SK-N-SH (cell line): ENCODE measurements around the gene BRD1. TPM values are rescaled to one million over a fixed set of nuclear protein-coding genes. Genes with fewer than 3 reads are reported as not detected.

Source experiments
- CTCF ChIA-PET: fragments of 300-600, 350-600 bp; formaldehyde crosslinking; extraction: SDS; loops from one replicate; lab custom pipeline; 2021; lab: Yijun Ruan, JAX
- POLR2A ChIA-PET: fragments of 350-600 bp; sonication (Branson Sonifier 250); formaldehyde crosslinking; extraction: SDS; loops from one replicate; lab custom pipeline; 2020; ENCODE audit warnings: antibody characterized with exemption, inconsistent platforms; lab: Yijun Ruan, JAX
- DNase-seq: peaks from one replicate; pipeline ENCODE4 v3.0.0; 2012
- H2AFZ ChIP-seq: fragments of 200-600 bp; sonication (generic); 2 replicates; pipeline ENCODE4 v1.8.1; 2016; ENCODE audit warnings: antibody characterized with exemption, mild to moderate bottlenecking, low read depth
- H3F3A ChIP-seq: fragments of 200-600 bp; sonication (generic); replicated peaks from 2 replicates; pipeline ENCODE3; 2016; ENCODE audit warnings: antibody characterized with exemption, mild to moderate bottlenecking; ENCODE audit not compliant: insufficient read depth
- H3K27ac ChIP-seq, 2 experiments: fragments of 200-500 bp in 1 of 2; fragments of 200-600 bp in 1 of 2; sonication (Bioruptor generic) in 1 of 2; sonication (generic), shearing (Covaris generic) in 1 of 2; 2 replicates each; pipeline versions ENCODE4 v1.5.1 to v1.6.1; 2014 to 2016; ENCODE audit warnings: low read depth in 2 of 2, inconsistent platforms in 1 of 2, low read length in 1 of 2, mild to moderate bottlenecking in 1 of 2, mixed read lengths in 1 of 2
- H3K27me3 ChIP-seq: fragments of 200-600 bp; sonication (generic), shearing (Covaris generic); 2 replicates; pipeline ENCODE4 v1.6.1; 2016; ENCODE audit warnings: mixed run types; ENCODE audit not compliant: insufficient read depth
- H3K36me3 ChIP-seq, 2 experiments: fragments of 200-500 bp in 1 of 2; fragments of 200-600 bp in 1 of 2; sonication (Bioruptor generic) in 1 of 2; sonication (generic) in 1 of 2; replicated peaks in 1 of 2; 2 replicates each; pipeline versions ENCODE3 to v1.5.1; 2014 to 2016; ENCODE audit warnings: low read length in 1 of 2, mild to moderate bottlenecking in 1 of 2; ENCODE audit not compliant: insufficient read depth in 2 of 2, control insufficient read depth in 1 of 2
- H3K4me1 ChIP-seq, 2 experiments: fragments of 200-500 bp in 1 of 2; fragments of 200-600 bp in 1 of 2; sonication (Bioruptor generic) in 1 of 2; sonication (generic), shearing (Covaris generic) in 1 of 2; 2 replicates each; pipeline versions ENCODE4 v1.5.1 to v1.6.1; 2014 to 2016; ENCODE audit warnings: low read depth in 1 of 2, low read length in 1 of 2, mixed run types in 1 of 2; ENCODE audit not compliant: insufficient read depth in 2 of 2, control insufficient read depth in 1 of 2
- H3K4me2 ChIP-seq: fragments of 200-600 bp; sonication (generic), shearing (Covaris generic); 2 replicates; pipeline ENCODE4 v1.6.1; 2017; ENCODE audit warnings: mixed run types
- H3K4me3 ChIP-seq, 2 experiments: fragments of 200-500 bp in 1 of 2; fragments of 200-600 bp in 1 of 2; sonication (Bioruptor generic) in 1 of 2; sonication (generic), shearing (Covaris generic) in 1 of 2; 2 replicates each; pipeline versions ENCODE4 v1.5.1 to v1.8.1; 2014 to 2016; ENCODE audit warnings: low read depth in 2 of 2, inconsistent platforms in 1 of 2, low read length in 1 of 2, mild to moderate bottlenecking in 1 of 2, mixed read lengths in 1 of 2, moderate library complexity in 1 of 2
- H3K79me2 ChIP-seq: fragments of 200-600 bp; sonication (generic); 2 replicates; pipeline ENCODE4 v1.8.1; 2017; ENCODE audit warnings: mild to moderate bottlenecking; ENCODE audit not compliant: insufficient read depth
- H3K9ac ChIP-seq: fragments of 200-600 bp; sonication (generic); 2 replicates; pipeline ENCODE4 v1.6.1; 2017; ENCODE audit warnings: mixed run types
- H3K9me2 ChIP-seq: fragments of 200-600 bp; sonication (generic); 2 replicates; pipeline ENCODE4 v1.6.1; 2017; ENCODE audit warnings: mixed run types
- H3K9me3 ChIP-seq: fragments of 200-600 bp; sonication (generic); 2 replicates; pipeline ENCODE4 v1.6.1; 2017; ENCODE audit warnings: mixed run types, mild to moderate bottlenecking, moderate library complexity
- H4K20me1 ChIP-seq: fragments of 200-600 bp; sonication (generic); 2 replicates; pipeline ENCODE4 v1.6.1; 2017; ENCODE audit warnings: mild to moderate bottlenecking, mixed run types; ENCODE audit not compliant: insufficient read depth
- CHD2 ChIP-seq: fragments of 150-350 bp; IDR thresholded peaks from 2 replicates; pipeline ENCODE4 v1.6.1; 2018; ENCODE audit warnings: low read length; ENCODE audit not compliant: partially characterized antibody
- CTCF ChIP-seq: fragments of 200-600 bp; sonication (generic); IDR thresholded peaks from 2 replicates; pipeline ENCODE4 v1.6.1; 2017; ENCODE audit warnings: antibody characterized with exemption, mild to moderate bottlenecking, moderate library complexity
- FOSL2 ChIP-seq: IDR thresholded peaks from 2 replicates; pipeline ENCODE4 v1.4.0; 2012; ENCODE audit warnings: low read depth, mild to moderate bottlenecking, moderate library complexity, borderline replicate concordance
- FOXM1 ChIP-seq: IDR thresholded peaks from 2 replicates; pipeline ENCODE4 v1.4.0; 2012; ENCODE audit warnings: low read depth, mild to moderate bottlenecking
- GABPA ChIP-seq: IDR thresholded peaks from 2 replicates; pipeline ENCODE4 v1.4.0; 2012; ENCODE audit warnings: low read depth, mild to moderate bottlenecking
- GATA2 ChIP-seq: sonication (generic); formaldehyde crosslinking; IDR thresholded peaks from 2 replicates; pipeline ENCODE4 v1.5.0; 2020; ENCODE audit warnings: mild to moderate bottlenecking, missing genetic modification reagents
- JUND ChIP-seq: IDR thresholded peaks from 2 replicates; pipeline ENCODE4 v1.4.0; 2012
- MAX ChIP-seq: IDR thresholded peaks from 2 replicates; pipeline ENCODE4 v1.4.0; 2012; ENCODE audit warnings: low read depth
- MXI1 ChIP-seq: IDR thresholded peaks from 2 replicates; pipeline ENCODE4 v1.6.1; 2012; ENCODE audit warnings: mild to moderate bottlenecking, low read depth, low read length, improper control_type of control experiment
- PBX3 ChIP-seq: IDR thresholded peaks from 2 replicates; pipeline ENCODE4; 2012
- RCOR1 ChIP-seq: fragments of 150-350 bp; IDR thresholded peaks from 2 replicates; pipeline ENCODE4 v1.6.1; 2017; ENCODE audit warnings: antibody characterized with exemption, low read length
- RFX5 ChIP-seq: IDR thresholded peaks from 2 replicates; pipeline ENCODE4 v1.6.1; 2012; ENCODE audit warnings: mild to moderate bottlenecking, improper control_type of control experiment, low read length
- RXRA ChIP-seq: IDR thresholded peaks from 2 replicates; pipeline ENCODE4 v1.4.0; 2012; ENCODE audit warnings: low read depth, mild to moderate bottlenecking, borderline replicate concordance
- SMC3 ChIP-seq: IDR thresholded peaks from 2 replicates; pipeline ENCODE4 v1.6.1; 2012; ENCODE audit warnings: low read depth, low read length, improper control_type of control experiment
- TCF12 ChIP-seq: IDR thresholded peaks from 2 replicates; pipeline ENCODE4 v1.4.0; 2012
- USF1 ChIP-seq: IDR thresholded peaks from 2 replicates; pipeline ENCODE4 v1.4.0; 2012; ENCODE audit warnings: low read depth, borderline replicate concordance
- USF2 ChIP-seq: fragments of 150-350 bp; IDR thresholded peaks from 2 replicates; pipeline ENCODE4 v1.6.1; 2017; ENCODE audit warnings: antibody characterized with exemption, low read length, low read depth, borderline replicate concordance
- YY1 ChIP-seq: IDR thresholded peaks from 2 replicates; pipeline ENCODE4 v1.4.0; 2012; ENCODE audit warnings: low read depth, mild to moderate bottlenecking
- WGBS: methylation state at CpG from one replicate; pipeline ENCODE4 v1.1.6; 2017; ENCODE audit warnings: low lambda C conversion rate; 5-methylcytosine and 5-hydroxymethylcytosine counted together
- polyA plus RNA-seq, 3 experiments: library from polyadenylated mRNA; depleted of rRNA; stranded (reverse); fragments of >200 nt; gene quantifications; 2 replicates each; pipeline ENCODE4 v1.2.3, GENCODE V29; 2012

The BRD1 gene
- polyA plus RNA-seq, 1 of the 3 experiments (the other 2 are of a cell fraction): 10.3 TPM

GRCh38 chr22:49760280-49760629 is 67.4 kb downstream of the BRD1 start:
- no peaks in the 10 kb centered on the region for H3K9me3 ChIP-seq
- POLR2A ChIA-PET: no interaction called here
- no peak overlapping the region for H3K9ac ChIP-seq
- H3K9me2 ChIP-seq: no peaks in the 10 kb centered on the region
- no peak overlapping the region for H3K27ac ChIP-seq
- H3K4me2 ChIP-seq: no peak overlapping the region
- H2AFZ ChIP-seq: no peak overlapping the region
- no peaks in the 10 kb centered on the region for H3K27me3 ChIP-seq
- H3K79me2 ChIP-seq: no peaks in the 10 kb centered on the region
- H3K4me3 ChIP-seq: no peak overlapping the region
- CTCF ChIA-PET: no interaction called here
- no peaks in the 10 kb centered on the region for H3F3A ChIP-seq
- WGBS: 42% methylated on average over 1 of the region's 5 CpGs
- H4K20me1 ChIP-seq: no peaks in the 10 kb centered on the region
- no peak for DNase-seq
- H3K36me3 ChIP-seq: no peaks in the 10 kb centered on the region
- no peaks in the 10 kb centered on the region; a peak in 1 of 4 replicates for H3K4me1 ChIP-seq
- no peak for TF ChIP-seq PBX3
- TF ChIP-seq RCOR1: no peak
- TF ChIP-seq YY1: no peak
- TF ChIP-seq MXI1: no peak
- no peak for TF ChIP-seq TCF12
- TF ChIP-seq CHD2: no peak
- no peak for TF ChIP-seq GABPA
- TF ChIP-seq JUND: no peak
- no peak for TF ChIP-seq SMC3
- TF ChIP-seq FOSL2: no peak
- TF ChIP-seq RXRA: no peak
- TF ChIP-seq MAX: no peak
- no peak for TF ChIP-seq FOXM1
- TF ChIP-seq USF1: no peak
- no peak for TF ChIP-seq GATA2 (CRISPR knock-in tag)

- 51% methylated on average over 6 of the region's 7 CpGs for WGBS
- Histone ChIP-seq H3K9me3 (no peaks in the 10 kb centered on the region), H2AFZ (no peak overlapping the region), H3K4me3 (no peak overlapping the region), H3F3A (no peaks in the 10 kb centered on the region), H3K4me2 (no peak overlapping the region), H4K20me1 (no peaks in the 10 kb centered on the region), H3K4me1 (peaks cover 0 to 28% of the 10 kb centered on the region in 2 experiments; a peak in 1 of 4 replicates), H3K27me3 (no peaks in the 10 kb centered on the region), H3K36me3 (no peaks in the 10 kb centered on the region), H3K9ac (no peak overlapping the region), H3K9me2 (no peaks in the 10 kb centered on the region), H3K27ac (no peak overlapping the region), H3K79me2 (no peaks in the 10 kb centered on the region)
- ChIA-PET POLR2A (no interaction called here), CTCF (interaction anchor here (1.5 kb wide), 1 partner anchor 10 kb away, joined by 6 read pairs; no protein-coding TSS in a partner anchor)
- no peak for DNase-seq
- TF ChIP-seq USF2 (no peak), MXI1 (no peak), CTCF (no peak), RFX5 (no peak)
Measured at GRCh38 chr22:49756676-49757075, 71.0 kb downstream of the BRD1 start.
